COR-L47 (cell line): Measurements from ENCODE around the gene MYO1C.
"Not testable (repeated sequence)": the region's sequence is repeated elsewhere in the genome, so short reads cannot be mapped to it uniquely, and the experiment has no call there.

Experiments
- DNase-seq: peaks from one replicate; lab custom pipeline; 2025; lab: John Stamatoyannopoulos, UW

The MYO1C gene

GRCh38 chr17:1492249-1493206 is at the start of gene MYO1C:
TSS of gene MYO1C (minus strand) at chr17:1492686. CDS start at chr17:1492487, 199 bp downstream.
- DNase-seq, result no peak

- DNase-seq, result no peak
Observed at GRCh38 chr17:1541367-1541904, 49.0 kb upstream of the MYO1C start.

- no peak for DNase-seq
Observed at GRCh38 chr17:1539811-1540210, 47.3 kb upstream of the MYO1C start.

- DNase-seq, result no peak
Observed at GRCh38 chr17:1535737-1536136, 43.3 kb upstream of the MYO1C start.

- no peak for DNase-seq
Observed at GRCh38 chr17:1533661-1534325, 41.3 kb upstream of the MYO1C start.

GRCh38 chr17:1532836-1533602 is 40.5 kb upstream of the MYO1C start:
- no peak for DNase-seq

- DNase-seq, result no peak
Observed at GRCh38 chr17:1529863-1530262, 37.4 kb upstream of the MYO1C start.

- DNase-seq, result not testable (repeated sequence)
Observed at GRCh38 chr17:1526876-1527275, 34.4 kb upstream of the MYO1C start.

GRCh38 chr17:1522626-1523025 is 30.1 kb upstream of the MYO1C start:
- DNase-seq, result no peak

- DNase-seq, result no peak
Observed at GRCh38 chr17:1521086-1521640, 28.7 kb upstream of the MYO1C start.

- DNase-seq, result no peak
Observed at GRCh38 chr17:1519678-1520077, 27.2 kb upstream of the MYO1C start.

- DNase-seq, result no peak
Observed at GRCh38 chr17:1518410-1518809, 25.9 kb upstream of the MYO1C start.

- peak; percentile 86 for DNase-seq
Observed at GRCh38 chr17:1516388-1517161, 24.1 kb upstream of the MYO1C start, which contains the start of gene INPP5K. TSS of gene INPP5K (minus strand) at chr17:1516612. CDS start at chr17:1516499, 113 bp downstream.

- DNase-seq, result no peak
Observed at GRCh38 chr17:1515640-1516387, 23.3 kb upstream of the MYO1C start.

- DNase-seq, result no peak
Observed at GRCh38 chr17:1512351-1512750, 19.9 kb upstream of the MYO1C start.

GRCh38 chr17:1511756-1512321 is 19.4 kb upstream of the MYO1C start:
- no peak for DNase-seq

GRCh38 chr17:1511290-1511689 is 18.8 kb upstream of the MYO1C start:
- no peak for DNase-seq

- no peak for DNase-seq
Observed at GRCh38 chr17:1509290-1509881, 16.9 kb upstream of the MYO1C start.

- DNase-seq, result not testable (repeated sequence)
Observed at GRCh38 chr17:1508709-1509108, 16.2 kb upstream of the MYO1C start.
